NOMO-1 (cell line): ENCODE measurements around the gene ZBTB9.

ENCODE experiments used
- DNase-seq, 2 experiments: peaks; one replicate each; lab custom pipeline; 2025; ENCODE audit not compliant: unreplicated experiment in 2 of 2; lab: John Stamatoyannopoulos, UW

The ZBTB9 gene

GRCh38 chr6:33432546-33432945 is 21.8 kb upstream of the ZBTB9 start:
- no peak for DNase-seq

GRCh38 chr6:33433001-33433543 is 21.3 kb upstream of the ZBTB9 start:
- no peak for DNase-seq

GRCh38 chr6:33433544-33434191 is 20.7 kb upstream of the ZBTB9 start:
- DNase-seq, result no peak

GRCh38 chr6:33434961-33435360 is 19.4 kb upstream of the ZBTB9 start:
- no peak for DNase-seq

GRCh38 chr6:33437666-33438065 is 16.7 kb upstream of the ZBTB9 start:
- no peak for DNase-seq

- no peak for DNase-seq
These were observed 15.3 kb upstream of the ZBTB9 start for GRCh38 chr6:33438978-33439594.

- DNase-seq, result no peak
These were observed 14.3 kb upstream of the ZBTB9 start for GRCh38 chr6:33439956-33440648.

- DNase-seq, result no peak
These were observed 13.6 kb upstream of the ZBTB9 start for GRCh38 chr6:33440649-33441309.

GRCh38 chr6:33441457-33441856 is 12.9 kb upstream of the ZBTB9 start:
- no peak for DNase-seq

- no peak for DNase-seq
These were observed 12.1 kb upstream of the ZBTB9 start for GRCh38 chr6:33442283-33442682.

- no peak for DNase-seq
These were observed 11.4 kb upstream of the ZBTB9 start for GRCh38 chr6:33443025-33443424.

GRCh38 chr6:33443619-33444504 is 10.5 kb upstream of the ZBTB9 start:
- DNase-seq, result no peak

- peak; percentile 42 to 83 for DNase-seq
These were observed 9.2 kb upstream of the ZBTB9 start for GRCh38 chr6:33445119-33445603.

GRCh38 chr6:33446356-33446755 is 8.0 kb upstream of the ZBTB9 start:
- no peak for DNase-seq

- DNase-seq, result peak in 1 of 2 experiments; percentile 2
These were observed 3.9 kb upstream of the ZBTB9 start for GRCh38 chr6:33450434-33450833.

- DNase-seq, result no peak
These were observed 2.8 kb upstream of the ZBTB9 start for GRCh38 chr6:33451606-33452005.

GRCh38 chr6:33452496-33452895 is 1.9 kb upstream of the ZBTB9 start:
- no peak for DNase-seq

GRCh38 chr6:33453393-33454008 is 875 bp upstream of the ZBTB9 start:
- no peak for DNase-seq

- no peak for DNase-seq
These were observed 675 bp downstream of the ZBTB9 start for GRCh38 chr6:33455051-33455450.

- no peak for DNase-seq
These were observed 1.8 kb downstream of the ZBTB9 start for GRCh38 chr6:33456156-33456555.
